ENCODE measurements around the gene CDH4.
"Not testable (repeated sequence)": the region's sequence is repeated elsewhere in the genome, so short reads cannot be mapped to it uniquely, and the experiment has no call there.

CDH4 gene

GRCh38 chr20:61422636-61423425 lies 170.8 kb downstream of the CDH4 start:
- no peak for FAIRE-seq

DNA sequence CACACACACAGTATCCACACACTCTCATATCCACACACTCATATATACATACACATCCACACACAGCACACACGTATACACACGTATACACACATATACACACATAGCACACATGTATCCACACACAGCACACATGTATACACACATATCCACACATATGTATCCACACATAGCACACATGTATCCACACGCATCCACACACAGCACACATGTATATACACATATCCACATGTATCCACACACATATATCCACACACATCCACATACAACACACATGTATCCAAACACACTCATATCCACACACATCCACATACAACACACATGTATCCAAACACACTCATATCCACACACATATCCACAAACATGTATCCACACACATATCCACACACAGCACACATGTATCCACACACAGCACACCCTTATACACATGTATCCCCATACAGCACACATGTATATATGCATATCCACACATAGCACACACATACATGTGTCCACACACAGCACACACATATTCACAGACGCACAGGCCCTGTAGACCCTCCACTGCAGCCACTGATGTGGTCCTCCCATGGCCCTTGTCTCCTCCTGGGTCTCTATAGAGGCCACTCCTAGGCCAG lies 172.1 kb downstream of the CDH4 start:
- FAIRE-seq = no peak

- no peak for FAIRE-seq
Measured at GRCh38 chr20:61424628-61425420, 172.8 kb downstream of the CDH4 start.

- FAIRE-seq = not testable (repeated sequence)
Measured at GRCh38 chr20:61425541-61425991, 173.5 kb downstream of the CDH4 start.

DNA sequence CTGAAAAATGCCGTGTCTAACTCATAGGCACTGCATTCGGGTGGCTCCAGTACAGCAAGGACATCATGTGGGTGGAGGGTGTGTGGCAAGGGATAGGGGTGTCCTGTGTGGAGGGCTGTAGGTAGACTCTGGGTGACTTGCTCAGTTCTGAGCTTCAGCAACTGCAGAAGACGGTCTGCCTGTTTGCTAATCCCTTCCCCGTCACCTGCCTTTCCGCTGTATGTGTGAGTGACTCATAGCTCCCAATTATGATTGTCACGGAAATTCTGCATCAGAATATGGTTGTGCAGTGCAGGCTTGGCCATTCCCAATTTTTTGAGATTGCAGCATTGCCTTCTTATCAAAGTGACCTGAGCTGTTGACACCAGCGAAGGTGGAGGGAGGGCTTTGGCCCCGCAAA lies 174.3 kb downstream of the CDH4 start:
- no peak for FAIRE-seq

DNA sequence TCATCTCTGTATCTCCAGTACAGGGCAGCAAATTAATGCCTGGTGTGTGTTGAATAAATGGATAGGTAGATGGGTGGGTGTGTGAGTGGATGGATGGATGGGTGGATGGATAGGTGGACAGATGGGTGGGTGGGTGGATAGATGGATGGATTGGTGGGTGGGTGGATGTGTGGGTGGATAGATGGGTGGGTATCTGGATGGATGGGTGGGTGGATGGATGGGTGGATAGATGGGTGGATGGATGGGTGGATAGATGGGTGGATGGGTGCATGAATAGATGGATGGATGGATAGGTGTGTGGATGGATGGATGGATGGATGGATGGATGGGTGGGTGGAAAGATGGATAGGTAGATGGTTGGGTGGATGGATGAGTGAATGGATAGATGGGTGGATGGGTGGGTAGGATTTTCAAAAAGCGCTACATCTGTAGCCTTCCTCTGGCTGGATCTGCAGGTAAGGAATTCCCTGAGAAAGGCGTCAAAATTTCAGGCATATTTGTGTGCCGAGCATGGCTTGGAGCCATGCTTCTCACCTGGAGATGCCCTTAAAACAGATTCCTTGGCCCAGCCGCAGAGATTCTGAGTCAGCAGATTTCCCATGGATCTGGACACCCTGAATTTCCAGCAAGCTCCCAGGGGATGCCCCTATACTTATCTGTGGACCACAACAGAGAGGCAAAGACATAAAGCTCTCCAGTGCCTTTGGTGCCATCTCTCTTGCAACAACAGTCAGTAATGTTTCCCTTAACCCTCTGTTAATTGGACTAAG lies 177.6 kb downstream of the CDH4 start:
- no peak for FAIRE-seq

GRCh38 chr20:61430228-61430624 lies 178.2 kb downstream of the CDH4 start:
- no peak for FAIRE-seq

DNA sequence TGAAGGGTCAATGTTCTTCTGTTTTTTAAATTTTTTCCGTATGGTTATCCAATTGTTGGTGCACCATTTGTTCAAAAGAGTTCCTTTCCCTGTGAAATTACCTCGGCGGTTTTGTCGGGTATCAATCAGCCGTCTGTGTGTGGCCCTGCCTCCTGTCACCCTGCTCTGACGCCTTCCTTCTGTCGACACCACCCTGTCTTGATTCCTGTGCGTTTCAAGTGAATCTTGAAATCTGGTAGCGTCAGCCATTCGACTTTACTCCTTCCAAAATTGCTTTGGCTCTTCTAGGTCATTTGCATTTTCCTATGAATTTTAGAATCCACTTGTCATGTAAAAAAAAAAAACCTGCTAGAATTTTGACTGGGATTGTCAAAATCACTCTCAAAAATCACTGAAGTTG lies 181.1 kb downstream of the CDH4 start:
- no peak for FAIRE-seq

- FAIRE-seq = no peak
Measured at GRCh38 chr20:61433816-61434215, 181.8 kb downstream of the CDH4 start.

DNA sequence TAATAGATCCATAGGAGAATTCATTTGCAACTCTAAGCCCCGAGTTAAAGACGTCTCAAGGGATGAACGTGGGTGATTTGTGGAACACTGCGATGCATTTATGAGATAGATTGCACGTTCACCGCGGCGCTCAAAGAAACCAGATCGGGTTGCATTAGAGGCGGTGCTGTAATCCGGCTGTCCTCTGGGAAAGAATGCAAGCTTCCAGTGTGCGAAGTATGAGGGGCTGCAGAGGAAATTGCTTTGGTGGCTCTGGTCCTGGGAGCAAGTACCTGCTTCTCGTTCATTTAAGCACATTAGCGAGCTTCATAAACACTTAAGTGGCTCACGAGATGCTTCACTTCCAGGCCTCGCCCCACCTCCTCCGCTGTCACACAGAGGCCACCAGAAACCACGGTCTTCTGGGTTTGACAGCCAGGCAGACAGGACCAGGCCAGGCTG lies 182.3 kb downstream of the CDH4 start:
- no peak for FAIRE-seq

DNA sequence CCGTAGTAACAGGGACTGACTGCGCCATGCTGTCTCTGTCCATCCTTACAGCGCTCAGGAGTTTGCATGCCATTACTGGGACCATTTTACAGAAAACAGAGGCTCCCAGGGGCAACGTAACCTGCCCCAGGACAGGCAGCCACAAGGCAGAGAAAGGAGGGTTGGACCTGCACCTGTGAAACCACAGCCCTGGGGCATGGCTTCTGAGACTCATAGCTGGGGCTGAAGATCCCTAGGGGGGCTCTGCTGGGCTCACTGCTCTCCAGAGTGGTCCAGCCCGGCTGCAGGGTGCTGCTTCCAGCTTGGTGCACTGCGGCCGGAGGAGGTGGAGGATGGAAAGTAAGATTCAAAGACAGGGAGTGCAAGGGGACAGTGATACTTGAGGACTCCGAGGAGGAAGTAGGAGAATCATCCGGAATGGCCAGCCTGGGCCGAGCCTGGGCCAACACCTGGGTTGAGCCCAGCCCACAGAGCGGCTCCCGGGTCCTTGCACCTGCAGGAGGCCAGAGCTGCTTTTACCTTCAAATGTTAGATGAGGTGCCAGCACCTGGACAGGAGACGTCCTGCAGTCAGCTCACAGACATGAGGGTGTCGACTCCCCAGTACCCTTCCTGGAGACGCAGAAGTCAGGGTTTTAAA lies 183.2 kb downstream of the CDH4 start:
- FAIRE-seq = no peak

DNA sequence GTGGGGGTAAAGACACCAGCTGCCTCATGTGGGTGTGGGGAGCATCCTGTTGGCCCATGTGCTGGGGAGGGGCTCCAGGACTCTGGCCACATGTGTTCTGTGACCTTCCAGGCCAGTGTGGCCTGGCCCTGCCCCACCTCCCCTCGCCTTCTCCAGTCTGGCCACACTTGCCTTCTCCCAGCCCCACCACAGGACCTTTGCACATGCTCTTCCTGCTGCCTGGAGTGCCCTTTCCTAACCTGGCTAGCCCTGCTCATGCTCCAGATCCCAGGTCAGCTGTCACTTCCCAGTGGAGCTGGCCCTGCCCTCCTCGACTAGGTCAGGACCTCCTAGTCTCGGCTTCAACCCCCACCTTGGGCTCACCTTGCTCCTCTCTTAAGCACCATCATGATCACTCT lies 183.8 kb downstream of the CDH4 start:
- no peak for FAIRE-seq

DNA sequence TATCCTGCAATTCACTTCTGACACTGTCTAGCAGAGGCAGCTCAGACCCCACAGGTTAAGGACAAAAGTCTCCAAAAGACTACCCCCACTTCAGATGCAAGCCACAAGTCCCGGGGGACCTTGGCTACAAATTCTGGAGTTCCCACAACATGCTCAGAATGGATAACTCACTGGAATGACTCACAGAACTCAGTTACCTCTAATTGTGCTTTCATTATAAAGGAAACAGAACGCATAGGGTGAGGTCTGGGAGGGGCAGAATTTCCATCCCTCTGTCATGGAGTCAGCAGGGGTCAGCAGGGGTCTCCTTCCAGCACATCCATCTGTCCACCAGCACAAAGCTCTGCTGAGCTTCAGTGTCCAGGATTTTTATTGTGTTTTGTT lies 184.2 kb downstream of the CDH4 start:
- no peak for FAIRE-seq

DNA sequence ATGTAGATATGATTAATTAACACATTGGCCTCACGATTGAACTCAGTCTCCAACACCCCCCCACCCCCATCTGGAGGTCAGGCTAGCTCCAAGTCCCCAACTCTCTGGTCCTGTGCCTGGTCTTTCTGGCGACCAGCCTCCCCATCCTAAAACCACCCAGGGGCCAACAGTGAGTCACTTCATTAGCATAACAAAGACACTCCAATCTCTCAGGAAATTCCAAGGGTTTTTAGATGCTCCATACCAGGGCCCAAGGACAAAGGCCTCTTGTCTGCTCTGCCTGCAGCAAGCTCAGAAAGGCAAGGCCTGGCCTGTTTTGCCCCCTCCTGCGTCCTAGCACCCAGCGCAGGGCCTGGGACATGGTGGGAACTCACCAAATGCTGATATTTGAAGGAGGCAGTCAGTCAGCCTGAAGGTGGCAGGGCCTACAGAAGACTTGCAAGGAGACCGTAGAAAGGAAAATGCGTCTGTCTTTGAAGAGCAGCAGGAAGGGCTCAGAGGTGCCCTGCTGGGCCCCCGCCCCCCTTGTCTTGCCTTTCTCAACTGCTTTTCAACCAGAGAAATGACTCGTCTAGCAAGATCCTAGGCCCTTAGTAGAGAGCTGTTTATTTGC lies 184.7 kb downstream of the CDH4 start:
- FAIRE-seq = no peak

- no peak for FAIRE-seq
Measured at GRCh38 chr20:61437280-61438206, 185.5 kb downstream of the CDH4 start.

- no peak for FAIRE-seq
Measured at GRCh38 chr20:61438285-61438684, 186.2 kb downstream of the CDH4 start.

GRCh38 chr20:61439251-61439650 lies 187.2 kb downstream of the CDH4 start:
- no peak for FAIRE-seq

DNA sequence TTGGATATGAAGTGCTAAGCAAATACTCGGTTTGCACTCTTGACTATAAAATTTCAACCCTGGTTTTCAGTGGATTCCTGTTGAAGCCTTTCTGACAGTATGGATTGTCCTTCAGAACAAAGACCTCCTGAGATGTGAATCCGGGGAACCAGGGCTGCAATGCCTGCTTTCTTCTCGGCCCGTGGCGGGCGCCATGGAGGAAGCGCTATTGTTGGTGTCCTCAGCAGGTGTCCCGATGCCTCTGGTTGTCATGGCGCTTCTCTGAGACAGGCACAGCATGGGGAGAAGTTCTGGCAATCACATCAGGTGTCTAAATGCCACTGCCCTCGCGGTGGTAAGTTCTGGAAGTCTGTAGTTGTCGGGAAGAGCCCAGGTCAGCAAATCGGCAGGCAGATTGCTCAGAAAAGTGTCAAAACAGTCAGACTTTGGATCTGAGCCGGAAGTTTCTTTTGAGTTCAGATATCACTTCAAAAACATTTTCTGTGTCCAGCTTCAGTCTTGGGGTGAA lies 188.5 kb downstream of the CDH4 start:
- FAIRE-seq = no peak

DNA sequence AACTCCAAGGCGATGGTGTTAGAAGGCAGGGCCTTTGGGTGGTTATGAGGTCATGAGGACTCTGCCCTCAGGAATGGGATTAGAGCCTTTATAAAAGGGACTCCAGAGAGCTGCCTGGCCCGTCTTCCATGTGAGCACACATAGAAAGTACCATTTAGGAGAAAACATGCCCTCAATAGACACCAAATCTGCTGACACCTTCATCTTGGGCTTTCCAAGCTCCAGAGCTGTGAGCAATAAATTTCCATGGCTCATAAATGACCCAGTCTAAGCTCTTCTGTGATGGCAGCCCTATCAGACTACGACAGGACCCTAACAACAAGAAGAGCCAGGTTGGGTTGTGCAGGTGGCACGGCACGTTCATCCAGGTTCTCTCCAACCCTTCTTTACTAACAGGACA lies 189.5 kb downstream of the CDH4 start:
- FAIRE-seq = no peak

DNA sequence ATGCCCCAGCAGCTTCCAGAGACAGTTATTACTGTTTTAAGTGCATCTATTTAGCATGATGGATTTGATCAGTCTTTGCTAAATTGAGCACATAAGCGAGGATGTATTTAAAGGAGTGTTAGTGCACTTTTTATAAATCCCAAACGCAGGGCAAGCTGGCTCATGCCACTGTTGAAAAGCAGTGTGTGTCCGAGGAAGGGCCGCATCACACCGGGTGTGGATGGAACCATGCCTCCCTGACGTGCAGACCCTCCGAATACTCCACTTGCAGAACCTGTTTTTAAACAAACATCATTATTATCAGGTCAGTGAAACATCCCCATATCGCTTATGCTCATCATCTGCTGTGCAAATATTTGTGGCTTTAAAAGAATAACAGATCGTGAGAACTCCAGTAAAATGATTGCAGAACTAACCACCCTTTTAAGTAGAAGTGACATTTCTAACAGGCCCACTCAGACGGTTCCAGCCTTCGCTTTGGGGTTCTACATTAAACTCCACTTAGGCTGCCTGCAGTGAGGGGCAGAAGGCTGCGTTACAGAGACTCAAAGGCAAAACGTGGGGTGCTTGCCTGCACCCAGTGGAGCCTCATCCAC lies 190.1 kb downstream of the CDH4 start:
- FAIRE-seq = no peak

Data from A204.1 (cell line).